Erythroblast (primary cell): ENCODE measurements around the gene IMMP2L.
"Not testable (repeated sequence)": the region's sequence is repeated elsewhere in the genome, so short reads cannot be mapped to it uniquely, and the experiment has no call there.

Experiments
- DNase-seq, 2 experiments: peaks; one replicate each; lab custom pipeline; 2025; lab: John Stamatoyannopoulos, UW
- GATA1 ChIP-seq: IDR thresholded peaks from 2 replicates; pipeline ENCODE4 v1.6.1; 2011; ENCODE audit warnings: low read depth, mild to moderate bottlenecking, control low read depth, low read length, moderate library complexity
- POLR2A ChIP-seq: IDR thresholded peaks from 2 replicates; pipeline ENCODE4 v1.6.1; 2011; ENCODE audit warnings: mild to moderate bottlenecking, low read length

The IMMP2L gene

DNA sequence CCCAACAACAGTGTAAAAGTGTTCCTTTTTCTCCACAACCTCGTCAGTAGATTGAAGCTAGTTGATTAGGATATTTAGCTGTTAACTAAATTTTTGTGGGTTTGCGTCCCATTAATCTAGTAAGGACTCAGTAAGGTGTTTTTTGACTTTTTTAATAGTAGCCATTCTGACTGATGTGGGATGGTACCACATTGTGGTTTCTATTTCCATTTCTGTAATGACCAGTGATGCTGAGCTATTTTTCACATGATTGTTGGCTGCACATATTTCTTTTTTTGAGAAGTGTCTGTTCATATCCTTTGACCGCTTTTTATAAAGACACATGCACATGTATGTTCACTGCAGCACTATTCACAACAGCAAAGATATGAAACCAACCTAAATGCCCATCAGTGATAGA, 476.9 kb downstream of the IMMP2L start:
- DNase-seq, result no peak
- TF ChIP-seq GATA1 (no peak), POLR2A (no peak)

- no peak for TF ChIP-seq GATA1
- TF ChIP-seq POLR2A, result no peak
- DNase-seq, result peak in 1 of 2 experiments; percentile 1
Measured at GRCh38 chr7:111083413-111083812, 478.9 kb downstream of the IMMP2L start.

DNA sequence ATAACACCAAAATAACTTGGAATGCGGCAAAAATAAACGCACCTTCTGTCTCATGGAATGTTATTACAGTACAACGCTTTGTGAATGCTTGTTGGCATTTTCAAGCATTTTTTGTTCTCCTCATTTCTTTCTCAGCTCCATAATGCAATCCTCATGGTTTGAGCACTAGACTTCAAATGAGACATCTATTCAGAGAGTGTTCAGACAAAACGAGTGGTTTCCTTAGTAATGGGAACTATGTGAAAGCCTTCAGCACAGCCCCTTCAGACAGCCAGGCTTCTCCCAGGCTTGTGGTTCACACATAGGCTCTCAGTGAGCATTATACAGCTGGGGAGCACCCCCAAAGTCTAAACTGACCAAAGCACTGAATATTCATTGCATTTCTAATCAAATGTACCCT, 479.9 kb downstream of the IMMP2L start:
- DNase-seq, result no peak
- no peak for TF ChIP-seq GATA1
- TF ChIP-seq POLR2A, result no peak

DNA sequence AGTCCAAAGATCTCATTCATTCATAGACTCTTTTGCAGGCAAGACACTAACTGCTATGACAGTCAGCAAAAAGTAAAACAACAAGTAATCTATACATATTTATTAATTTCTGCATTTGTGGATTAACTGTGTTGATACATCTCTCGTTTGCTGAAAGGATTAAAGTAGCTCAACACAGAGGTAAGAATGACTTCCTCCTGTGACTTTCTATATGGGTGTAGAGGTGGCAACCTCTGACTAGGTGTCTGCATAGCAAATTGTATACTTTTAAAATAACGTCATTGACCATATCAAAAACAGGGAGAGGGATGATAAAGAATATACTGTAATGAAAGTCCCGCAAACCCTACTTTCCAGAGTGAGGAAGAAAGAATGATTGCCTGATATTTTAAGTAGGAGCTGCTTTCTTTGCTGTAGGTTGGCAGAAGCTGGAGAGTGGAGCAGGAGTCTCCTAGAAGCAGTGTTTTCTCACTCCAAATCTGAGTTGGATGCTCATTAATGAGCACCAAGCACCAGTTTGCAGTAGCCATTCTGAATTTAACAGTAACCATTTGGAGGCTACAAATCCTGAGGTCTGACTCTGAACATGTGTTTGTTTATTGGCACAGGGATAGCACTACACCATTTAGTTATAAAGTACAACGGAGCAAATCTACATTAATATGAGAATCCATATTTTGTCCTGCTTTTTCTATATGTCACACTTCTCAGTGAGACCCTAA, 480.6 kb downstream of the IMMP2L start:
- no peak for DNase-seq
- TF ChIP-seq POLR2A (no peak), GATA1 (no peak)

GRCh38 chr7:111080495-111081105, 481.7 kb downstream of the IMMP2L start:
- TF ChIP-seq GATA1 (no peak), POLR2A (no peak)
- no peak for DNase-seq

- DNase-seq, result no peak
- TF ChIP-seq POLR2A (no peak), GATA1 (no peak)
Measured at GRCh38 chr7:111077001-111077400, 485.3 kb downstream of the IMMP2L start.

- TF ChIP-seq GATA1 (no peak), POLR2A (no peak)
Measured at GRCh38 chr7:111076205-111076604, 486.1 kb downstream of the IMMP2L start.

DNA sequence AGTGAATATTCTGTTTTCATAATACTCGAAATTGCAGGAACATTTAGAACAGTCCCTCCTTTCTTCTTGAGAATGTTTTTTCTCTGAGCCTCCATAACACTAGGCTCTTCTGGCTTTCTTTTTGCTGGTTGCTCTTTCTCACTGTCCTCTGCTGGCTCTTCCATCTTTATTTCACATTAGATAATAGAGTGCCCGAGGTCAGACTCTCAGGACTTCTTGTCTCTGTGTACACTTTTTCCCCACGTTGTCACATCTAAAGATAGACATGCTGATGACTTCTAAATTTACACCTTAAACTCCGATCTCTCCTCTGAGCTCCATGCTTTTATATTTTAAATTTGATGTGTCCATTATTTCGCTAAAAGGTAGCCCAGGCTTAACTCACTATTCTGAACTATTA, 486.8 kb downstream of the IMMP2L start:
- no peak for TF ChIP-seq POLR2A
- TF ChIP-seq GATA1, result no peak

More at GRCh38 chr7:111076205-111076604, 486.1 kb downstream of the IMMP2L start:
- no peak for DNase-seq

GRCh38 chr7:111074748-111075146, 487.5 kb downstream of the IMMP2L start:
- TF ChIP-seq GATA1 (no peak), POLR2A (no peak)
- DNase-seq, result peak; percentile 3 to 47

More for the DNA sequence above, 486.8 kb downstream of the IMMP2L start:
- DNase-seq, result no peak

- no peak for DNase-seq
Measured at GRCh38 chr7:111074071-111074747, 488.1 kb downstream of the IMMP2L start.

DNA sequence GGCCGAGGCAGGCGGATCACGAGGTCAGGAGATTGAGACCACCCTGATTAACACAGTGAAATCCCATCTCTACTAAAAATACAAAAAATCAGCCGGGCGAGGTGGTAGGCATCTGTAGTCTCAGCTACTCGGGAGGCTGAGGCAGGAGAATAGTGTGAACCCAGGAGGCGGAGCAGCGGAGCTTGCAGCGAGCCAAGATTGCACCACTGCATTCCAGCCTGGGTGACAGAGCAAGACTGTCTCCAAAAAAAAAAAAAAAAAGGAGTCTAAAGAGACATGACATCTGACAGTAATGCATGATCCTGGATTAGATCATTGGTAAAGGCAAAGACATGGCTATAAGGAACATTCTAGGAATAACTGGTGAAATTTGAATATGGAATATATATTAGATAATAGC, 489.6 kb downstream of the IMMP2L start:
- not testable (repeated sequence) for DNase-seq

More at GRCh38 chr7:111074071-111074747, 488.1 kb downstream of the IMMP2L start:
- TF ChIP-seq POLR2A (no peak), GATA1 (no peak)

DNA sequence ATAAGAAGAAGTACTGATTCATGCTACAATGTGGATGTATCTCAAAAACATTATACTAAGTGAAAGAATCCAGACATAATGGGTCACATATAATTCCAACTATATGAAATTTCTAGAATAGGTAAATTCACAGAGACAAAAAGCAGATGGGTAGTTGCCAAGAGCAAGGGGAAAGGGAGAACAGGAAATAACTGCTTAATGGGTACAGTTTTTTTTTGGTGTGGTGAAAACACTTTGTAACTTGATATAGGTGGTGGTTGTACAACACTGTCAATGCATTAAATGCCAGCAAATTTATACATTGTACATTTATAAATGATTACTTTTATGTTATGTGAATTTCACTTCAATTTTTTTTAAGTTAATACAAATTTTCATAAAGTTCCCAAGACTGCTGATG, 490.7 kb downstream of the IMMP2L start:
- TF ChIP-seq GATA1 (no peak), POLR2A (no peak)
- DNase-seq, result no peak

- TF ChIP-seq GATA1, result no peak
- no peak for TF ChIP-seq POLR2A
Measured at GRCh38 chr7:111068618-111069017, 493.7 kb downstream of the IMMP2L start.

GRCh38 chr7:111067682-111068081, 494.6 kb downstream of the IMMP2L start:
- DNase-seq, result no peak
- TF ChIP-seq POLR2A (no peak), GATA1 (no peak)

More at GRCh38 chr7:111068618-111069017, 493.7 kb downstream of the IMMP2L start:
- no peak for DNase-seq
